Keratinocyte (primary cell): ENCODE data around the gene TBC1D14.

ENCODE experiments used
- CTCF ChIP-seq, 3 experiments: IDR thresholded peaks in 1 of 3; conservative IDR thresholded peaks in 1 of 3; optimal IDR thresholded peaks in 1 of 3; 2 replicates in 2 of 3; 3 replicates in 1 of 3; pipeline versions ENCODE3 to v1.5.1; 2011; ENCODE audit warnings: low read length in 3 of 3, mild to moderate bottlenecking in 3 of 3, moderate library complexity in 2 of 3, control low read depth in 1 of 3, inconsistent platforms in 1 of 3; ENCODE audit not compliant: insufficient read depth in 2 of 3; ENCODE audit errors: extremely low read depth in 1 of 3
- EZH2 ChIP-seq: IDR thresholded peaks from one replicate; pipeline ENCODE4 v1.6.1; 2012; ENCODE audit warnings: inconsistent platforms, mild to moderate bottlenecking, low read length, moderate library complexity

DNA sequence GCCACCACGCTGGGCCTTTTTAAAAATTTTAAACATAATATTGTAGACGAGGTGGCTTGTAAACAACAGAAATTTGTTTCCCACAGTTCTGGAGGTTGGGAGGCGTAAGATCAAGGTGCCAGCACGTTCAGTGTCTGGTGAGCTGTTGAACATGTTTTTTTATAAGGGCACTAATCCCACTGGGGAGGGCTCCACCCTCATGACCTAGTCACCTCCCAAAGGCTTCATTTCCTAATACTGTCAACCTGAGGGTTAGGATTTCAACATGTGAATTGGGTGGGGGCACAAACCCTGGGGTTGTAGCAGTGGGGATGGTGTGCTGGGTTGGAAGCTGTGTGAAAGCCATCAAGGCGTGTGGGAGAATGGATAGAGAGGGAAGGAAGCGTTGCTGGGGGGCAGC, 27.6 kb downstream of the TBC1D14 start:
- TF ChIP-seq CTCF (optimal IDR thresholded peaks at IDR 0.05 in 1 of 3, IDR thresholded peaks at IDR 0.05 in 1 of 3, conservative IDR thresholded peaks at IDR 0.05 in 1 of 3; ENCODE audit: extremely low read depth in 1 of 3, insufficient read depth in 2 of 3, low read length in 3 of 3) (no peak), EZH2 (no peak)
